CD14-positive monocyte (primary cell): ENCODE measurements around the gene UNK. TPM values are rescaled to one million over a fixed set of nuclear protein-coding genes. Genes with fewer than 3 reads are reported as not detected.

Experiments
- DNase-seq, 3 donors: peaks; one replicate each; pipeline ENCODE4 v3.0.0-alpha.2; 2011 to 2022
- H2AFZ ChIP-seq: 2 replicates; pipeline ENCODE4 v1.6.0; 2012; ENCODE audit warnings: mild to moderate bottlenecking, low read depth, low read length, inconsistent platforms; ENCODE audit not compliant: insufficient read depth, poor library complexity, severe bottlenecking
- H3K27ac ChIP-seq, 2 donors: 1 replicate in 1 of 2; 2 replicates in 1 of 2; pipeline ENCODE4 v1.5.1; 2012 to 2013; ENCODE audit warnings: low read length in 2 of 2, control low read depth in 1 of 2, inconsistent platforms in 1 of 2, low read depth in 1 of 2, mild to moderate bottlenecking in 1 of 2
- H3K27me3 ChIP-seq, 2 donors: one replicate each; pipeline versions ENCODE4 v1.6.0 to v1.6.1; 2011 to 2013; ENCODE audit warnings: low read length in 2 of 2; ENCODE audit not compliant: control insufficient read depth in 2 of 2, insufficient read depth in 2 of 2
- H3K36me3 ChIP-seq, 2 donors: replicated peaks in 1 of 2; 1 replicate in 1 of 2; 2 replicates in 1 of 2; pipeline versions ENCODE4 v1.5.1 to v1.6.1; 2012 to 2013; ENCODE audit warnings: low read length in 2 of 2, control low read depth in 1 of 2, inconsistent platforms in 1 of 2, mild to moderate bottlenecking in 1 of 2; ENCODE audit not compliant: insufficient read depth in 2 of 2, control insufficient read depth in 1 of 2
- H3K4me1 ChIP-seq, 2 donors: 1 replicate in 1 of 2; 2 replicates in 1 of 2; pipeline versions ENCODE4 v1.5.1 to v1.6.1; 2012 to 2013; ENCODE audit warnings: low read length in 2 of 2, control low read depth in 1 of 2, inconsistent platforms in 1 of 2, mild to moderate bottlenecking in 1 of 2, moderate library complexity in 1 of 2; ENCODE audit not compliant: insufficient read depth in 2 of 2, control insufficient read depth in 1 of 2
- H3K4me2 ChIP-seq: replicated peaks from 2 replicates; pipeline ENCODE3; 2012; ENCODE audit warnings: low read length, moderate library complexity, mild to moderate bottlenecking; ENCODE audit not compliant: poor library complexity, severe bottlenecking; ENCODE audit errors: extremely low read depth
- H3K4me3 ChIP-seq, 3 experiments: fragments of 200-600 bp in 1 of 3; sonication (generic) in 1 of 3; replicated peaks in 1 of 3; 1 replicate in 2 of 3; 2 replicates in 1 of 3; pipeline ENCODE4 v1.5.1; 2011 to 2013; ENCODE audit warnings: low read length in 3 of 3, mild to moderate bottlenecking in 3 of 3, control low read depth in 2 of 3, low read depth in 2 of 3, inconsistent platforms in 1 of 3, moderate library complexity in 1 of 3
- H3K79me2 ChIP-seq: 2 replicates; pipeline ENCODE4 v1.6.0; 2012; ENCODE audit warnings: mild to moderate bottlenecking, control low read depth, inconsistent platforms, low read length, moderate library complexity; ENCODE audit not compliant: insufficient read depth
- H3K9ac ChIP-seq: 2 replicates; pipeline ENCODE4 v1.6.0; 2017; ENCODE audit warnings: low read length, mild to moderate bottlenecking; ENCODE audit not compliant: insufficient read depth, poor library complexity, severe bottlenecking
- H3K9me3 ChIP-seq, 2 donors: replicated peaks in 1 of 2; 1 replicate in 1 of 2; 2 replicates in 1 of 2; pipeline versions ENCODE4 v1.5.1 to v1.6.1; 2012 to 2013; ENCODE audit warnings: low read length in 2 of 2, control low read depth in 1 of 2; ENCODE audit not compliant: control insufficient read depth in 1 of 2, insufficient read depth in 1 of 2
- H4K20me1 ChIP-seq: 2 replicates; pipeline ENCODE4 v1.6.0; 2012; ENCODE audit warnings: mild to moderate bottlenecking, low read length, control low read depth, moderate library complexity; ENCODE audit not compliant: insufficient read depth
- H3K27ac Mint-ChIP-seq, 7 donors: one replicate each; pipeline ENCODE4 v1.8.0; 2020; ENCODE audit warnings: mild to moderate bottlenecking in 7 of 7, mixed read lengths in 7 of 7, moderate library complexity in 6 of 7, inconsistent platforms in 2 of 7
- H3K27me3 Mint-ChIP-seq, 3 donors: one replicate each; pipeline ENCODE4 v1.8.0; 2021 to 2022; ENCODE audit warnings: low read depth in 3 of 3, mild to moderate bottlenecking in 3 of 3, mixed read lengths in 3 of 3, moderate library complexity in 3 of 3, inconsistent platforms in 1 of 3
- H3K36me3 Mint-ChIP-seq, 2 donors: one replicate each; pipeline ENCODE4 v1.8.0; 2020; ENCODE audit warnings: mixed read lengths in 2 of 2, inconsistent platforms in 1 of 2, mild to moderate bottlenecking in 1 of 2
- H3K4me1 Mint-ChIP-seq: one replicate; pipeline ENCODE4 v1.8.0; 2020; ENCODE audit warnings: mild to moderate bottlenecking, mixed read lengths
- H3K4me3 Mint-ChIP-seq, 2 donors: one replicate each; pipeline ENCODE4 v1.8.0; 2020; ENCODE audit warnings: mild to moderate bottlenecking in 2 of 2, mixed read lengths in 2 of 2, moderate library complexity in 1 of 2
- H3K9me3 Mint-ChIP-seq, 7 donors: one replicate each; pipeline ENCODE4 v1.8.0; 2020 to 2022; ENCODE audit warnings: mixed read lengths in 7 of 7, mild to moderate bottlenecking in 6 of 7, moderate library complexity in 6 of 7, inconsistent platforms in 2 of 7
- CTCF ChIP-seq: fragments of 200-600 bp; IDR thresholded peaks from one replicate; pipeline ENCODE4 v1.8.0; 2022; ENCODE audit warnings: antibody characterized with exemption, mild to moderate bottlenecking
- WGBS: methylation state at CpG from one replicate; pipeline ENCODE4 v1.1.5; 2013; ENCODE audit warnings: missing lambda C conversion rate; ENCODE audit not compliant: insufficient coverage; 5-methylcytosine and 5-hydroxymethylcytosine counted together
- intact Hi-C, 2 donors: fragments of 100-400 bp; cut with micrococcal nuclease; formaldehyde crosslinking; loops; one replicate each; pipeline versions ENCODE4 v1.15.0 to v1.15.1; 2023
- polyA plus RNA-seq, 3 donors: library from polyadenylated mRNA; depleted of rRNA in 1 of 3; unstranded in 2 of 3; stranded (reverse) in 1 of 3; fragments of 300-500 nt in 2 of 3; fragments of >200 nt in 1 of 3; fragmentation: Illumina TruSeq in 2 of 3; gene quantifications; 1 replicate in 2 of 3; 2 replicates in 1 of 3; pipeline ENCODE4 v1.2.3, GENCODE V29; 2012 to 2021

UNK gene
- polyA plus RNA-seq, 3 donors: 6.3 to 12.9 (median 7.8) TPM

- no peak overlapping the region for H2AFZ ChIP-seq
- H3K27ac ChIP-seq: peak overlapping the region in 1 of 2 donors; percentile 8
- TF ChIP-seq CTCF: no peak
- Mint-ChIP-seq H3K27ac (peak overlapping the region in 4 of 7 donors; percentile 10 to 68 (median 38)), H3K4me3 (no peak overlapping the region), H3K36me3 (peaks cover 75 to 96% of the 10 kb centered on the region in 2 donors), H3K9me3 (no peaks in the 10 kb centered on the region), H3K4me1 (peaks cover 23% of the 10 kb centered on the region), H3K27me3 (peaks cover 0 to 2% (median 2%) of the 10 kb centered on the region in 3 donors)
- intact Hi-C loops: no loop called here
- peaks cover 3% of the 10 kb centered on the region for H3K79me2 ChIP-seq
- no peak for DNase-seq
- no peak overlapping the region for H3K9ac ChIP-seq
- peaks cover 14 to 29% of the 10 kb centered on the region in 2 donors for H3K4me1 ChIP-seq
- H3K4me2 ChIP-seq: no peak overlapping the region
- 91% methylated on average over 17 of the region's 24 CpGs for WGBS
- no peak overlapping the region for H3K4me3 ChIP-seq
- H3K36me3 ChIP-seq: peaks cover 71 to 89% of the 10 kb centered on the region in 2 donors
- no peaks in the 10 kb centered on the region for H3K27me3 ChIP-seq
- H3K9me3 ChIP-seq: no peaks in the 10 kb centered on the region
- peaks cover 73% of the 10 kb centered on the region for H4K20me1 ChIP-seq
These were observed 50.5 kb downstream of the UNK start for GRCh38 chr17:75834928-75835653.

GRCh38 chr17:75835654-75835987 lies 51.0 kb downstream of the UNK start:
- WGBS: 93% methylated on average over 6 of the region's 9 CpGs
- DNase-seq: no peak
- intact Hi-C loops: no loop called here
- Histone ChIP-seq H3K4me3 (no peak overlapping the region), H3K4me2 (no peak overlapping the region), H3K9me3 (no peaks in the 10 kb centered on the region), H3K36me3 (peaks cover 71 to 89% of the 10 kb centered on the region in 2 donors), H2AFZ (no peak overlapping the region), H3K27me3 (no peaks in the 10 kb centered on the region), H3K4me1 (peaks cover 14 to 29% of the 10 kb centered on the region in 2 donors), H3K79me2 (peaks cover 9% of the 10 kb centered on the region), H3K9ac (no peak overlapping the region), H3K27ac (no peak overlapping the region), H4K20me1 (peaks cover 72% of the 10 kb centered on the region)
- Mint-ChIP-seq H3K4me3 (no peak overlapping the region), H3K9me3 (no peaks in the 10 kb centered on the region), H3K4me1 (peaks cover 23% of the 10 kb centered on the region), H3K36me3 (peaks cover 75 to 96% of the 10 kb centered on the region in 2 donors), H3K27me3 (peaks cover 0 to 2% (median 2%) of the 10 kb centered on the region in 3 donors), H3K27ac (no peak overlapping the region)
- TF ChIP-seq CTCF: no peak
